IMR-90 (cell line): ENCODE data around the gene NFKBIA. TPM values are rescaled to one million over a fixed set of nuclear protein-coding genes. Genes with fewer than 3 reads are reported as not detected.

ENCODE experiments used
- ATAC-seq: fragments of 200-7000 bp; cut with Tn5 transposase; 2 replicates; pipeline ENCODE4 v1.9.1; 2020; ENCODE audit warnings: low read depth, mild to moderate bottlenecking, moderate library complexity
- BruUV-seq: library from RNA; stranded (reverse); fragments of 400-500 nt; replicated peaks from 2 replicates; lab custom pipeline; 2021; lab: Mats Ljungman, UMichigan
- CTCF ChIA-PET: fragments of 300-600 bp; formaldehyde crosslinking; extraction: SDS; loops from one replicate; lab custom pipeline; 2021; ENCODE audit warnings: antibody characterized with exemption; lab: Yijun Ruan, JAX
- POLR2A ChIA-PET: fragments of 300-600 bp; sonication (Branson Sonifier 250); formaldehyde crosslinking; loops from one replicate; lab custom pipeline; 2022; ENCODE audit warnings: antibody characterized with exemption; ENCODE audit not compliant: unreplicated experiment; lab: Charles Lee
- DNase-seq: peaks from one replicate; pipeline ENCODE4 v3.0.0; 2013
- H2AFZ ChIP-seq: replicated peaks from 2 replicates; pipeline ENCODE3; 2013; ENCODE audit warnings: low read length, mild to moderate bottlenecking; ENCODE audit not compliant: poor library complexity
- H2AK5ac ChIP-seq: 2 replicates; pipeline ENCODE4 v1.6.1; 2013; ENCODE audit warnings: low read depth, low read length, inconsistent platforms
- H2AK9ac ChIP-seq: replicated peaks from 2 replicates; pipeline ENCODE3; 2013; ENCODE audit warnings: mild to moderate bottlenecking, low read depth, low read length, moderate library complexity; ENCODE audit not compliant: poor library complexity
- H2BK120ac ChIP-seq: 2 replicates; pipeline ENCODE4 v1.6.1; 2013; ENCODE audit warnings: low read depth, low read length, inconsistent platforms
- H2BK15ac ChIP-seq: 3 replicates; pipeline ENCODE4 v1.6.1; 2013; ENCODE audit warnings: low read depth, low read length, inconsistent platforms
- H2BK20ac ChIP-seq: 2 replicates; pipeline ENCODE4 v1.6.1; 2013; ENCODE audit warnings: low read depth, mild to moderate bottlenecking, inconsistent platforms, low read length, moderate library complexity
- H2BK5ac ChIP-seq: 2 replicates; pipeline ENCODE4 v1.6.1; 2013; ENCODE audit warnings: mild to moderate bottlenecking, low read depth, low read length, inconsistent platforms; ENCODE audit not compliant: poor library complexity, severe bottlenecking
- H3K14ac ChIP-seq: replicated peaks from 2 replicates; pipeline ENCODE4 v1.6.1; 2013; ENCODE audit warnings: low read depth, low read length, inconsistent platforms
- H3K18ac ChIP-seq: 2 replicates; pipeline ENCODE4 v1.6.1; 2013; ENCODE audit warnings: low read depth, low read length, control low read depth
- H3K23ac ChIP-seq: 2 replicates; pipeline ENCODE4 v1.6.1; 2013; ENCODE audit warnings: low read depth, low read length, inconsistent platforms
- H3K27ac ChIP-seq: 2 replicates; pipeline ENCODE4 v1.5.1; 2013; ENCODE audit warnings: mild to moderate bottlenecking, control low read depth, low read length; ENCODE audit not compliant: insufficient read depth
- H3K27me3 ChIP-seq: 2 replicates; pipeline ENCODE4 v1.6.1; 2013; ENCODE audit warnings: low read length; ENCODE audit not compliant: control insufficient read depth, insufficient read depth
- H3K36me3 ChIP-seq: 2 replicates; pipeline ENCODE4 v1.6.1; 2013; ENCODE audit warnings: low read length, mixed read lengths; ENCODE audit not compliant: control insufficient read depth, insufficient read depth
- H3K4ac ChIP-seq: 2 replicates; pipeline ENCODE4 v1.6.1; 2013; ENCODE audit warnings: low read depth, low read length, inconsistent platforms
- H3K4me1 ChIP-seq: 2 replicates; pipeline ENCODE4 v1.6.1; 2013; ENCODE audit warnings: low read length, mixed read lengths; ENCODE audit not compliant: control insufficient read depth, insufficient read depth
- H3K4me2 ChIP-seq: 2 replicates; pipeline ENCODE4 v1.6.1; 2013; ENCODE audit warnings: low read depth, mild to moderate bottlenecking, control low read depth, low read length, moderate library complexity
- H3K4me3 ChIP-seq: 2 replicates; pipeline ENCODE4 v1.5.1; 2013; ENCODE audit warnings: low read depth, mild to moderate bottlenecking, control low read depth, low read length, moderate library complexity; ENCODE audit not compliant: insufficient read depth
- H3K56ac ChIP-seq: 2 replicates; pipeline ENCODE4 v1.6.1; 2013; ENCODE audit warnings: low read length, inconsistent platforms; ENCODE audit not compliant: insufficient read depth; ENCODE audit errors: extremely low read depth
- H3K79me1 ChIP-seq, 2 experiments: 2 replicates each; pipeline ENCODE4 v1.6.1; 2013; ENCODE audit warnings: low read length in 2 of 2, inconsistent platforms in 1 of 2, low read depth in 1 of 2
- H3K9ac ChIP-seq: 2 replicates; pipeline ENCODE4 v1.6.1; 2013; ENCODE audit warnings: low read depth, low read length, control low read depth
- H3K9me1 ChIP-seq: 2 replicates; pipeline ENCODE4 v1.6.1; 2013; ENCODE audit warnings: low read length, inconsistent platforms; ENCODE audit not compliant: insufficient read depth
- H3K9me3 ChIP-seq: 2 replicates; pipeline ENCODE4 v1.6.1; 2013; ENCODE audit warnings: low read length; ENCODE audit not compliant: control insufficient read depth, insufficient read depth
- H4K20me1 ChIP-seq: 2 replicates; pipeline ENCODE4 v1.6.1; 2013; ENCODE audit warnings: low read length, inconsistent platforms; ENCODE audit not compliant: insufficient read depth
- H4K5ac ChIP-seq: 2 replicates; pipeline ENCODE4 v1.6.1; 2013; ENCODE audit warnings: mild to moderate bottlenecking, low read depth, low read length, control low read depth
- H4K8ac ChIP-seq, 2 experiments: 2 replicates each; pipeline ENCODE4 v1.6.1; 2013; ENCODE audit warnings: low read depth in 2 of 2, low read length in 2 of 2, control low read depth in 1 of 2, inconsistent platforms in 1 of 2
- H4K91ac ChIP-seq: 2 replicates; pipeline ENCODE4 v1.6.1; 2013; ENCODE audit warnings: low read depth, low read length, inconsistent platforms; ENCODE audit not compliant: insufficient read depth
- BHLHE40 ChIP-seq: fragments of 150-350 bp; IDR thresholded peaks from 2 replicates; pipeline ENCODE4 v1.6.1; 2016; ENCODE audit warnings: mild to moderate bottlenecking, low read depth, low read length
- CEBPB ChIP-seq: IDR thresholded peaks from 2 replicates; pipeline ENCODE4 v1.6.1; 2012; ENCODE audit warnings: low read depth, low read length, improper control_type of control experiment
- CHD1 ChIP-seq: IDR thresholded peaks from 2 replicates; pipeline ENCODE4 v1.6.1; 2012; ENCODE audit warnings: low read depth, low read length, improper control_type of control experiment
- CTCF ChIP-seq: conservative IDR thresholded peaks from 2 replicates; pipeline ENCODE4 v1.5.1; 2012; ENCODE audit warnings: mild to moderate bottlenecking, low read depth, low read length, improper control_type of control experiment
- ELK1 ChIP-seq: fragments of 150-350 bp; IDR thresholded peaks from 2 replicates; pipeline ENCODE4 v1.6.1; 2016; ENCODE audit warnings: low read depth, mild to moderate bottlenecking, low read length, moderate library complexity, borderline replicate concordance
- FOS ChIP-seq: fragments of 150-350 bp; IDR thresholded peaks from 2 replicates; pipeline ENCODE4 v1.6.1; 2016; ENCODE audit warnings: low read depth, low read length
- MAFK ChIP-seq: IDR thresholded peaks from 2 replicates; pipeline ENCODE4 v1.6.1; 2012; ENCODE audit warnings: low read depth, low read length, improper control_type of control experiment
- MAZ ChIP-seq: IDR thresholded peaks from 2 replicates; pipeline ENCODE4 v1.6.1; 2012; ENCODE audit warnings: low read depth, mild to moderate bottlenecking, low read length, improper control_type of control experiment, moderate library complexity, borderline replicate concordance
- MXI1 ChIP-seq: IDR thresholded peaks from 2 replicates; pipeline ENCODE4 v1.6.1; 2012; ENCODE audit warnings: low read depth, mild to moderate bottlenecking, low read length, moderate library complexity, borderline replicate concordance
- NFE2L2 ChIP-seq: fragments of 150-350 bp; IDR thresholded peaks from 2 replicates; pipeline ENCODE4 v1.6.1; 2016; ENCODE audit warnings: low read depth, mild to moderate bottlenecking, low read length
- POLR2A ChIP-seq: IDR thresholded peaks from 2 replicates; pipeline ENCODE4 v1.6.1; 2012; ENCODE audit warnings: mild to moderate bottlenecking, low read depth, low read length
- RAD21 ChIP-seq: IDR thresholded peaks from 2 replicates; pipeline ENCODE4 v1.6.1; 2012; ENCODE audit warnings: low read length, improper control_type of control experiment
- RCOR1 ChIP-seq: IDR thresholded peaks from 2 replicates; pipeline ENCODE4 v1.6.1; 2012; ENCODE audit warnings: mild to moderate bottlenecking, low read length, improper control_type of control experiment; ENCODE audit not compliant: insufficient replicate concordance
- RFX5 ChIP-seq: IDR thresholded peaks from 2 replicates; pipeline ENCODE4 v1.8.0; 2012; ENCODE audit warnings: low read depth, mild to moderate bottlenecking, low read length, moderate library complexity
- SMC3 ChIP-seq: fragments of 150-350 bp; IDR thresholded peaks from 2 replicates; pipeline ENCODE4 v1.6.1; 2016; ENCODE audit warnings: low read depth, mild to moderate bottlenecking, antibody characterized with exemption, low read length, moderate library complexity
- USF2 ChIP-seq: fragments of 150-350 bp; IDR thresholded peaks from 2 replicates; pipeline ENCODE4 v1.6.1; 2017; ENCODE audit warnings: mild to moderate bottlenecking, antibody characterized with exemption, low read length, low read depth
- WGBS, 2 experiments: methylation state at CpG; one replicate each; pipeline versions ENCODE4 v1.1.5 to v1.1.7; 2013; ENCODE audit warnings: missing lambda C conversion rate in 2 of 2; ENCODE audit not compliant: insufficient read length in 1 of 2; ENCODE audit errors: extremely low coverage in 2 of 2; 5-methylcytosine and 5-hydroxymethylcytosine counted together
- dilution Hi-C: fragments of 300-500 bp; cut with HindIII; formaldehyde crosslinking; loops from one replicate; pipeline ENCODE4 v1.14.3; 2018; ENCODE audit warnings: low sequenced_read_pairs; ENCODE audit not compliant: unreplicated experiment
- in situ Hi-C: fragments of 300-500 bp; cut with MboI; formaldehyde crosslinking; loops from 3 replicates; pipeline ENCODE4 v1.14.3; 2019; ENCODE audit warnings: low sequenced_read_pairs, inconsistent platforms, mixed read lengths
- intact Hi-C: fragments of 100-400 bp; cut with micrococcal nuclease; formaldehyde crosslinking; loops from 2 replicates; pipeline ENCODE4 v1.10.0; 2022
- polyA plus RNA-seq, 3 experiments: library from polyadenylated mRNA; depleted of rRNA; stranded (reverse); fragments of >200 nt; gene quantifications; 2 replicates each; pipeline ENCODE4 v1.2.3, GENCODE V29; 2012; ENCODE audit warnings: low replicate concordance in 1 of 3
- total RNA-seq: library from RNA; depleted of rRNA; stranded (reverse); fragments of >200 nt; gene quantifications from 2 replicates; pipeline ENCODE4 v1.2.3, GENCODE V29; 2012

Gene NFKBIA
- total and polyA plus RNA-seq, 2 of the 4 experiments (the other 2 are of a cell fraction): 71.1 to 97.1 TPM

- Histone ChIP-seq H3K9me3 (peaks cover 5% of the 10 kb centered on the region), H3K4me1 (peaks cover 21% of the 10 kb centered on the region), H2BK15ac (no peak overlapping the region), H2AK5ac (no peak overlapping the region), H3K56ac (no peak overlapping the region), H2AK9ac (no peak overlapping the region), H3K36me3 (no peaks in the 10 kb centered on the region), H4K20me1 (no peaks in the 10 kb centered on the region), H3K79me1 (no peaks in the 10 kb centered on the region), H4K91ac (no peak overlapping the region), H4K5ac (no peak overlapping the region), H3K18ac (no peak overlapping the region), H2BK5ac (no peak overlapping the region), H2BK20ac (no peak overlapping the region), H3K27me3 (no peaks in the 10 kb centered on the region), H2BK120ac (no peak overlapping the region), H3K27ac (no peak overlapping the region), H4K8ac (no peak overlapping the region), H3K23ac (no peak overlapping the region), H2AFZ (no peak overlapping the region), H3K4ac (no peak overlapping the region), H3K4me2 (no peak overlapping the region), H3K4me3 (no peak overlapping the region), H3K9me1 (peaks cover 16% of the 10 kb centered on the region), H3K9ac (no peak overlapping the region), H3K14ac (no peak overlapping the region)
- DNase-seq: no peak
- WGBS, 2 experiments: no CpG with 5 or more reads among the region's 5 CpGs
- intact Hi-C loops (no loop called here), dilution Hi-C loops (no loop called here), in situ Hi-C loops (no loop called here)
- no peak for ATAC-seq
- ChIA-PET CTCF (no interaction called here), POLR2A (no interaction called here)
- no TSS peak for BruUV-seq
- TF ChIP-seq MAZ (no peak), RCOR1 (no peak), RFX5 (no peak), FOS (no peak), USF2 (no peak), CEBPB (no peak), MAFK (no peak), BHLHE40 (no peak), CTCF (no peak), POLR2A (no peak), CHD1 (no peak), NFE2L2 (no peak), RAD21 (no peak), SMC3 (no peak), MXI1 (no peak), ELK1 (no peak)
These were observed 33.6 kb downstream of the NFKBIA start for GRCh38 chr14:35370969-35371368.
